Eye (tissue), 1 donor: Measurements from ENCODE around the gene RPL29.

ENCODE experiments used
- DNase-seq: peaks from one replicate; pipeline ENCODE4 v3.0.0-alpha.2; 2015

The RPL29 gene

GRCh38 chr3:51961602-51962569, 33.8 kb downstream of the RPL29 start:
- peak; percentile 57 for DNase-seq

- no peak for DNase-seq
Observed at GRCh38 chr3:51961011-51961410, 34.7 kb downstream of the RPL29 start.

GRCh38 chr3:51960386-51960785, 35.3 kb downstream of the RPL29 start:
- no peak for DNase-seq

- no peak for DNase-seq
Observed at GRCh38 chr3:51959651-51960050, 36.0 kb downstream of the RPL29 start.

- DNase-seq, result no peak
Observed at GRCh38 chr3:51958603-51959521, 36.8 kb downstream of the RPL29 start.

GRCh38 chr3:51957520-51958205, 38.0 kb downstream of the RPL29 start:
- DNase-seq, result no peak

- DNase-seq, result peak; percentile 84
Observed at GRCh38 chr3:51955893-51956770, 39.6 kb downstream of the RPL29 start.

- DNase-seq, result peak; percentile 42
Observed at GRCh38 chr3:51955175-51955892, 40.4 kb downstream of the RPL29 start, which contains the start of gene GPR62. Gene GPR62 (plus strand): TSS chr3:51955381. CDS start chr3:51955653, 272 bp downstream.

- DNase-seq, result no peak
Observed at GRCh38 chr3:51954713-51955112, 41.0 kb downstream of the RPL29 start.

GRCh38 chr3:51954105-51954504, 41.6 kb downstream of the RPL29 start:
- no peak for DNase-seq

- DNase-seq, result no peak
Observed at GRCh38 chr3:51953445-51953844, 42.2 kb downstream of the RPL29 start.

GRCh38 chr3:51950899-51951298, 44.8 kb downstream of the RPL29 start:
- DNase-seq, result no peak

- no peak for DNase-seq
Observed at GRCh38 chr3:51949121-51949520, 46.6 kb downstream of the RPL29 start.

GRCh38 chr3:51948016-51948580, 47.6 kb downstream of the RPL29 start:
- DNase-seq, result no peak

GRCh38 chr3:51947215-51947900, 48.3 kb downstream of the RPL29 start:
- DNase-seq, result no peak

GRCh38 chr3:51946796-51947195, 48.9 kb downstream of the RPL29 start:
- DNase-seq, result no peak

GRCh38 chr3:51945926-51946705, 49.6 kb downstream of the RPL29 start:
- no peak for DNase-seq

- DNase-seq, result no peak
Observed at GRCh38 chr3:51945031-51945840, 50.5 kb downstream of the RPL29 start.
